Vagina (tissue), 2 donors: ENCODE data around the gene MIF4GD. TPM values are rescaled to one million over a fixed set of nuclear protein-coding genes. Genes with fewer than 3 reads are reported as not detected.

Experiments used
- DNase-seq, 2 donors: peaks; one replicate each; pipeline ENCODE4 v3.0.0-alpha.2; 2017; ENCODE audit errors: extremely low spot score in 2 of 2
- H3K27ac ChIP-seq: fragments of 200-600 bp; sonication (generic); one replicate; pipeline ENCODE4 v1.5.1; 2019
- H3K27me3 ChIP-seq: fragments of 200-600 bp; sonication (generic); one replicate; pipeline ENCODE4 v1.5.1; 2019
- H3K36me3 ChIP-seq, 2 donors: fragments of 200-600 bp; sonication (generic); one replicate each; pipeline ENCODE4 v1.5.1; 2017 to 2019
- H3K4me1 ChIP-seq: fragments of 200-600 bp; sonication (generic); one replicate; pipeline ENCODE4 v1.5.1; 2019
- H3K4me3 ChIP-seq, 2 donors: fragments of 200-600 bp; sonication (generic); 1 replicate in 1 of 2; 2 replicates in 1 of 2; pipeline ENCODE4 v1.5.1; 2016 to 2019
- H3K9me3 ChIP-seq: fragments of 200-600 bp; sonication (generic); one replicate; pipeline ENCODE4 v1.5.1; 2019
- CTCF ChIP-seq, 3 experiments: fragments of 450-650 bp in 2 of 3; fragments of 200-600 bp in 1 of 3; sonication (generic) in 1 of 3; IDR thresholded peaks; one replicate each; pipeline ENCODE4 v1.5.1; 2017 to 2019; ENCODE audit warnings: antibody characterized with exemption in 3 of 3, mild to moderate bottlenecking in 2 of 3, moderate library complexity in 2 of 3
- POLR2A ChIP-seq, 2 donors: fragments of 450-650 bp; IDR thresholded peaks; one replicate each; pipeline ENCODE4 v1.6.1; 2017; ENCODE audit warnings: antibody characterized with exemption in 2 of 2, mild to moderate bottlenecking in 2 of 2, moderate library complexity in 2 of 2
- POLR2AphosphoS5 ChIP-seq, 2 donors: sonication (generic); formaldehyde crosslinking; IDR thresholded peaks; one replicate each; pipeline ENCODE4 v1.9.0; 2017; ENCODE audit warnings: antibody characterized with exemption in 2 of 2, mild to moderate bottlenecking in 2 of 2, low read depth in 1 of 2; ENCODE audit not compliant: insufficient read depth in 1 of 2
- intact Hi-C: fragments of 100-400 bp; cut with DNase I; formaldehyde crosslinking; loops from one replicate; pipeline ENCODE4 v1.15.1; 2023
- total RNA-seq: library from RNA; depleted of rRNA; stranded (reverse); fragments of >200 nt; gene quantifications from one replicate; pipeline ENCODE4 v1.2.3, GENCODE V29; 2016

Gene MIF4GD
- total RNA-seq, 1 donor from 2014 or later: 26.3 TPM

GRCh38 chr17:75237100-75238014 lies 33.7 kb downstream of the MIF4GD start:
- no peak overlapping the region for H3K4me3 ChIP-seq
- H3K4me1 ChIP-seq: no peaks in the 10 kb centered on the region
- H3K9me3 ChIP-seq: no peaks in the 10 kb centered on the region
- TF ChIP-seq CTCF (IDR thresholded peaks at IDR 0.05): no peak
- no peak for TF ChIP-seq POLR2AphosphoS5 (IDR thresholded peaks at IDR 0.05; ENCODE audit: insufficient read depth in 1 of 2, low read depth in 1 of 2)
- TF ChIP-seq POLR2A (IDR thresholded peaks at IDR 0.05): no peak
- no peak overlapping the region for H3K27ac ChIP-seq
- no peak for DNase-seq
- H3K27me3 ChIP-seq: no peaks in the 10 kb centered on the region
- peaks cover 0 to 81% of the 10 kb centered on the region in 2 donors for H3K36me3 ChIP-seq
- intact Hi-C loops: no loop called here

GRCh38 chr17:75232786-75233185 lies 38.2 kb downstream of the MIF4GD start:
- H3K4me1 ChIP-seq: no peaks in the 10 kb centered on the region
- intact Hi-C loops: no loop called here
- H3K36me3 ChIP-seq: peaks cover 0 to 78% of the 10 kb centered on the region in 2 donors
- no peak overlapping the region for H3K4me3 ChIP-seq
- H3K27me3 ChIP-seq: no peaks in the 10 kb centered on the region
- DNase-seq: no peak
- H3K27ac ChIP-seq: no peak overlapping the region
- H3K9me3 ChIP-seq: no peaks in the 10 kb centered on the region
- TF ChIP-seq CTCF (IDR thresholded peaks at IDR 0.05): no peak
- no peak for TF ChIP-seq POLR2AphosphoS5 (IDR thresholded peaks at IDR 0.05; ENCODE audit: insufficient read depth in 1 of 2, low read depth in 1 of 2)
- TF ChIP-seq POLR2A (IDR thresholded peaks at IDR 0.05): no peak

GRCh38 chr17:75231741-75232464 lies 39.1 kb downstream of the MIF4GD start:
- H3K27ac ChIP-seq: no peak overlapping the region
- intact Hi-C loops: no loop called here
- DNase-seq: no peak
- H3K36me3 ChIP-seq: peaks cover 0 to 73% of the 10 kb centered on the region in 2 donors
- H3K4me3 ChIP-seq: no peak overlapping the region
- no peaks in the 10 kb centered on the region for H3K9me3 ChIP-seq
- H3K4me1 ChIP-seq: no peaks in the 10 kb centered on the region
- TF ChIP-seq POLR2A (IDR thresholded peaks at IDR 0.05) (no peak), CTCF (IDR thresholded peaks at IDR 0.05) (no peak), POLR2AphosphoS5 (IDR thresholded peaks at IDR 0.05; ENCODE audit: insufficient read depth in 1 of 2, low read depth in 1 of 2) (no peak)
- H3K27me3 ChIP-seq: no peaks in the 10 kb centered on the region

- Histone ChIP-seq H3K27me3 (no peaks in the 10 kb centered on the region), H3K4me3 (no peak overlapping the region), H3K4me1 (no peaks in the 10 kb centered on the region), H3K9me3 (no peaks in the 10 kb centered on the region), H3K27ac (no peak overlapping the region), H3K36me3 (peaks cover 0 to 73% of the 10 kb centered on the region in 2 donors)
- TF ChIP-seq CTCF (IDR thresholded peaks at IDR 0.05) (no peak), POLR2AphosphoS5 (IDR thresholded peaks at IDR 0.05; ENCODE audit: insufficient read depth in 1 of 2, low read depth in 1 of 2) (no peak), POLR2A (IDR thresholded peaks at IDR 0.05) (no peak)
- no peak for DNase-seq
- intact Hi-C loops: no loop called here
Measured at GRCh38 chr17:75231071-75231470, 40.0 kb downstream of the MIF4GD start.
